HG02973 (cell line): ENCODE data around the gene PPP3R1.

Source experiments
- ATAC-seq: cut with Tn5 transposase; IDR thresholded peaks from one replicate; pipeline ENCODE4 v1.9.1; 2021; ENCODE audit warnings: moderate library complexity; ENCODE audit not compliant: unreplicated experiment

PPP3R1 gene, protein sequence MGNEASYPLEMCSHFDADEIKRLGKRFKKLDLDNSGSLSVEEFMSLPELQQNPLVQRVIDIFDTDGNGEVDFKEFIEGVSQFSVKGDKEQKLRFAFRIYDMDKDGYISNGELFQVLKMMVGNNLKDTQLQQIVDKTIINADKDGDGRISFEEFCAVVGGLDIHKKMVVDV

DNA sequence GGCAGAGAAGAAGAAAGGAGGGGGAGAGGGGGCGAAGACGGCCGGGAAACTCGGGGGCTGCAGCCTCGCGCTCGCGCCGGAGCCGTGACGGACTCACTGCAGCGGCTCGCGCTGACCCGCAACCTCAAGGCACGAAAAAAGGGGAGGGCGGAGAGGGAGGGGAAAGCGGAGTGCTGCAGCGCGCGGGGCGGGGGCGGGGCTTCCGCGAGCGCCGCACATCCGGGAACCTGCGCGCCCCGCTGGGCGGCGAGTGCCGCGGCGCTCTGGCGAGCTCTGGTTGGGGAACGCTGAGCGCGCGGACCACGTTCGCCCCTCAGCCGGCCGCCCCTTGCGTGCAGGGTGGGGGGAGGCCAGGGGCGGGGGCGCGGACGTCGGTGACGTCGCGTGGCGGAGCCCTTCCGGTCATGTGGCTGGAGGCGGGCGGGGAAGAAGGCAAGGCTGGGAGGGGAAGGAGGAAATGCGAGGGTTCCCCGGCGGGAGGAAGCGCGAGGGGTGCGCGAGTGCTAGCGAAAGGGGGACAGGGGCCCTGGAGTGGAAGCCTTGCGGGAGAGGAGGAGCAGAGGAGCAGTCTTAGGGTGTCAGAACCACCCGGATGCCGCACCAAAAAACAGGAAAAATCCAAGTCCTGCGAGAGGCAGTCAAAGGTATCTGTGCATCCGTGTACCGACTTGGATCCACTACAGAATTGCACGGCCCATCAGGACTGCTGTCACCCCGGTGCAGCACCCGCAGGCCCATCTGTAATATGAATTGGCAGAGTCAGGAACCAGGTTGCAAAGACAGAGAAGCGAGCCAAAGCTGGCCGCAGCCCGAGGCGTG is at the start of gene PPP3R1:
PPP3R1 (minus strand) TSS at position 133 of the 819 bp plus-strand sequence. CDS start 405 bp downstream, outside the sequence.
- peak; percentile 74 for ATAC-seq

DNA sequence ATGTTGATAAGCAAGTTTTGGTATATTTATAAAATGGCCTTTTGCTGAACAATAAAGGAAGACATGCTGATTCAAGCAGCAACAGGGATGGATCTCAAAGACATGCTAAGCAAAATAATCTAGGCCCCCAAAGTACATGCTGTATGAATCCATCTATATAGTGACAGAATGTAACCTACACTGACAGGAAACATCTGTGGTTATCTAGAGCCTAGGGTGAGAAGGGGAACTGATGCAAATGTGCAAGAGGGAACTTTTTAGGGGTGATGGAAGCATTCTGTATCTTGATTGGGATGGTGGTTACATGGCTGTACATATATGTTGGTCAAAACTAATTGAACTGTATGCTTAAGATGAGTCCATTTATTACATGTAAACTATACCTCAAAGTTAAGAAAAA is 43.2 kb upstream of the PPP3R1 start:
- ATAC-seq: peak; percentile 69

GRCh38 chr2:68294913-68295312 is 42.6 kb upstream of the PPP3R1 start:
- no peak for ATAC-seq

- no peak for ATAC-seq
These were observed 41.9 kb upstream of the PPP3R1 start for GRCh38 chr2:68294187-68294586.

DNA sequence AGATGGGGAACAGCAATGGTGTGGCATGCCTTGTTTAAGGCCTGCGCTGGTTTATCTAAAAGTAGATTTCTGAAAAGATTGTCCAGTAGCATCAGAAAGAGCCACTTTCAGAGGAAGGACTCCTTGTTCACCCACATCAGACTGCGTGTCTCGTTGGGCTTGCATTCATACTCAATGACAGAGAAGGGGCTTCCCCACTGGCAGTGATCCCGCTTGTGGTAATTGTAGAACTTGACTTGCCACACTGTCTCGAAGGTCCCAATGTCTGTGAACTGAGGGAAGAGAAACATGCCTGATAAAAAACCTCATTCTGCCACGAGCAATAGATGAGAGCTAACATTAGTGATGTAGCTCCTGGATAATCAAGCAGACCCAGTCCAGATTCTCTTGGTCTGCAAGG is 41.4 kb upstream of the PPP3R1 start:
- ATAC-seq: no peak

DNA sequence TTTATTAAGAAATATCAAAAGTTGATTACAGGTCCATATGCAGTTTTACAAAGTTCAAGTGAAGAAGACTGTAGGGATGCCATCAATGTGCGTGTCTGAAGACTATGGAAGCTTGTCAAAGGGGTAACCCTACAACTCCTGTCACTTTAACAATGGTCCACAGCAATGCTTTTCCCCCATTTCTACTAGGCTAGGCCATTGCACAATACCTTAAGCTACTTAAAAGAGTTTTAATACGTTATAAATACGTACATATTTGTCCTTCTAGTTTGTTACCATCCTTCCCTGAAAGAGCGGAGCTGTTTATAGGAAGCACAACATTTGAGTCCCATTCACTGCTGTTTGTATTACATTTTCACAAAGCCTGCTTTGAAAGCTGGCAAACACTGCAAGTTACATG is 40.7 kb upstream of the PPP3R1 start:
- ATAC-seq: no peak

DNA sequence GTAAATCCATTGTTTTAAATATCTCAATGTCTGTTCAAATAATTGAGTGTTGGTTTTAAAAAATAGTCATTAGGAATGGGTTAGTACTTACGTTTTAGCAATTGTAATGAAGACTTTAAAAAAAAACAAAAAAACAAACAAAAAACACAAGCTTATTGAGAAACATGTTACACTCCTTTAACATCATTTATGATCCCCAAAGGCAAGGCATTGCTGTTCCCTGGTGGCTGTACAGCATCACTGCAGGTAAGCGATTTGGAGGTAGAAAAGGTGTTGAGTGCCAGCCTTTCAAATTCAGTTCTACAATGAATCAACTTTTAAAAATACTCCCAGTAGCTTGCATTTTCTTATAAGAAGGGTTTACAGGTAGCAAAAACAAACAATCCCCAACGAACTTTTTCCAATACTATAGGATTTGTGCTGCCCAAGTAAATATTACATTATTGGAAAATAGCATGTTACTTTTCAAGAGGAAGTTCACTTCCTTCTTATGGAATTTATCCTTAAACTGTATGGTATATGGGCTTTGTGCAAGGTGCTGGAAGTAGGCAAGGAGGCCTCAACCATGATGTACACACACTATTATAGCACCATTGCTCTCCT is 39.9 kb upstream of the PPP3R1 start:
- ATAC-seq: peak; percentile 65

- no peak for ATAC-seq
These were observed 39.0 kb upstream of the PPP3R1 start for GRCh38 chr2:68291314-68291713.

- no peak for ATAC-seq
These were observed 38.6 kb upstream of the PPP3R1 start for GRCh38 chr2:68290901-68291300.

DNA sequence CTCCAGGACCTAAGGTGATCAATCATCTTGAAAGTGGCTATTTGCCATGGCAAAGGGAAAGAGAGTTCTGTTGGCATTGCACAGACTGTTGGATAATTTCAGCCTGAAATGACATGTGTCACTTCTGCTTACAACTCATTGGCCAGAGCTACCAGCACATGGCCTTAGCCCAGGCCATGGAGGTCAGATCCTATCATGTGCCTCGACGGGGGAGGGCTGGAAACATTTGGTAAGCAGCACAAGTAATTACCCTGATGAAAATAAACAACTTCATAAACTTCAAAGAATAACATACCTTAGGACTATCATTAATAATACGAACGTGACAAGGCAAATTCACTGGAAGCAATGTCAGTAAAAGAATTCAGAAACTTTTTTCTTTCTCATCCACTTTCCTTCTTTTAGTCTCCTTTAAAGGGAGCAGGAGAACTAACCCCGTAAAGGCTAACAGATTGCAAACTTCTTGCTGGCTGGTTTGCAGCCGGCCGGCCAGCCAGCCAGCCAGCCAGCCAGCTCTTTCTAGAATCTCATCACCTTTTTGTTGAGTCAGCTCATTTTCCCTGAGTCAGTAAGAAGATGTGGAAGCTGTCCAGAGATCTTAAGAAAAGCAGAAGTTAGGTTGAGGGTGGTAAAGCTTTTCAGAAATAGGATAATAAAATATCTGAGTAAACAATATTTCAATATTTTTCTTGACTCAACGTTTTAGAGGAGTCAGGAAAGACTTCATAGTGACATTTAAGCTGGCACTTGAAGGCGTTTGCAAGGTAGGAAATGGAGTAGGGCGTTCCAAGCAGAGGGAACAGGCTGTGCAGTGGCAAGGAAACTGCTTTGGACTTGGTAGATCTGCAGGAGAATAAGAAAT is 35.5 kb upstream of the PPP3R1 start:
- no peak for ATAC-seq

DNA sequence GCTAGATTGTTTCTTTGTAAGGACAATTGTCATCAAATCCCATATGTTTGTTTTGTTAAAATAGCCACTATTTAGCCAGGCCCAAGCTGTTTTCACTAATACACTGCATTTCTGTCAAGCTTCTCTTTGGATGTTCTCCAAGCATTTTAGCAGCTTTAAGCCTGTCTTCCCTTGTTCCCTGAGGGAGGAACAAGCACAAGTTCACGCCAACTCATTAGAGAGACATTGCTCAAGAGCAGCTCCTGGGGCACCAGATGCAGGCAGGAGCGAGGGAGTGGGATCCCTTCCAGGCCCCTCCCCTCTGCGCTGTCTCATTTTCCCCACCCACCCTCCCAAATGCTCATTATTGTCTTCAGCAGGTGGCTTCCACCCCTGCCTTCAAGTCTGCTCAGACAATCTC is 32.6 kb upstream of the PPP3R1 start:
- no peak for ATAC-seq

DNA sequence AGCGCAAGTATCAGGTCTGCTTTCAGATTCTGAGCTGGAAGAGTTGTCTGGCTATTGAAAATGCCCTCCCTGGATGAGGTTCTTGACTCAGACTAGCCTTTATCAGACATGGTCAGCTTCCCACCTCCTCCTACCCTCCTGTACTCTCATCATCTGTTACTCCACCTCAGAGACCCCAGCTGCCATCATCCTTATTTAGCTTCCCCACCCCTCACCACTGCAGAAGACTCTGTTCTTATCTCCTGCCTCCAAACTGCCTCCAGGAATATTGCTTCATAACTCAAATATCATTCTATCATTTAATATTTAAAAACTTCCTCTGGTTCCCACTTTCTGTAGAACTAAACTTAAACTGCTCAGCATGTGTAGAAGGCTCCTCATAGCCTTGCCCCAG is 31.1 kb upstream of the PPP3R1 start:
- no peak for ATAC-seq

- ATAC-seq: no peak
These were observed 30.6 kb upstream of the PPP3R1 start for GRCh38 chr2:68282811-68283418.

- ATAC-seq: no peak
These were observed 28.5 kb upstream of the PPP3R1 start for GRCh38 chr2:68280796-68281195.

- ATAC-seq: no peak
These were observed 28.0 kb upstream of the PPP3R1 start for GRCh38 chr2:68280348-68280747.

- no peak for ATAC-seq
These were observed 27.4 kb upstream of the PPP3R1 start for GRCh38 chr2:68279691-68280090.

GRCh38 chr2:68278169-68278568 is 25.8 kb upstream of the PPP3R1 start:
- ATAC-seq: no peak

DNA sequence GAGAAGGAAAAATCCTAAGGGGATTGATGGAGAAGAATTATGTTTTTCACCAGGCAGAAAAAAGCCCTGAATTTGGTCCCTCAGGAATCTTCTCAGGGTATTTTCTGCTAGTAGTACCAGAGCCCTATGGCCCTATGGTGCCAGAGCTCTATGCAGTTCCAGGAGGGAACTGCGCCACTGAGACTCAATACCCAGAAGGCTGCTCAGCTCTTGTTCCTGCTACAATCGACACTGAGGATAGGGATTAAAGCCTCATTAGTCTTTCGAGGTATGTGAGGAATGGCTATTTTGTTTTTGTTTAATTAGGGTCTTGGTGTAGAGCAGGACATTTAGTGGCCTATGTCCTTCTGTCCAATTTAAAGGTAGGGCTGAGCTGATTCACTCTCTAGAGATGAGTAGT is 21.7 kb upstream of the PPP3R1 start:
- no peak for ATAC-seq

- no peak for ATAC-seq
These were observed 20.1 kb upstream of the PPP3R1 start for GRCh38 chr2:68272246-68272994.

- ATAC-seq: no peak
These were observed 14.3 kb upstream of the PPP3R1 start for GRCh38 chr2:68266655-68267054.
